ENCODE measurements around the gene TMEM175.

TMEM175 gene

GRCh38 chr4:903066-904046, 28.9 kb upstream of the TMEM175 start:
- TF ChIP-seq CTCF (conservative IDR thresholded peaks at IDR 0.05; ENCODE audit: low read length), result no peak
- TF ChIP-seq EZH2phosphoT487 (IDR thresholded peaks at IDR 0.05; ENCODE audit: borderline replicate concordance), result no peak
- Histone ChIP-seq H3K36me3 (ENCODE audit: insufficient read depth, low read length) (peaks cover 44% of the 10 kb centered on the region; the same call in 1 of the 2 replicates), H3K9ac (ENCODE audit: low read depth, low read length, poor library complexity, severe bottlenecking) (no peak overlapping the region), H3K79me2 (ENCODE audit: insufficient read depth, low read length) (peaks cover 10% of the 10 kb centered on the region; the same call in 1 of the 2 replicates), H3K9me2 (replicated peaks; ENCODE audit: low read depth, low read length) (no peaks in the 10 kb centered on the region), H2AFZ (ENCODE audit: low read length) (no peak overlapping the region), H3K4me1 (ENCODE audit: insufficient read depth, low read length, poor library complexity, severe bottlenecking) (no peaks in the 10 kb centered on the region), H3K4me3 (ENCODE audit: low read length, poor library complexity, severe bottlenecking) (no peak overlapping the region), H3F3A (ENCODE audit: low read depth) (no peaks in the 10 kb centered on the region), H4K20me1 (ENCODE audit: insufficient read depth, low read length, poor library complexity, severe bottlenecking) (peaks cover 10% of the 10 kb centered on the region), H3K4me2 (ENCODE audit: low read depth, low read length, poor library complexity, severe bottlenecking) (no peak overlapping the region), H3K9me3 (ENCODE audit: insufficient read depth, low read depth, low read length) (no peaks in the 10 kb centered on the region), H3K27me3 (ENCODE audit: insufficient read depth, low read length, poor library complexity, severe bottlenecking) (no peaks in the 10 kb centered on the region)

- no peaks in the 10 kb centered on the region for H3K27me3 ChIP-seq (ENCODE audit: insufficient read depth, low read length, poor library complexity, severe bottlenecking)
- H3K4me2 ChIP-seq (ENCODE audit: low read depth, low read length, poor library complexity, severe bottlenecking), result no peak overlapping the region
- no peak overlapping the region for H3K9ac ChIP-seq (ENCODE audit: low read depth, low read length, poor library complexity, severe bottlenecking)
- H3K79me2 ChIP-seq (ENCODE audit: insufficient read depth, low read length), result peaks cover 10% of the 10 kb centered on the region; the same call in 1 of the 2 replicates
- H3F3A ChIP-seq (ENCODE audit: low read depth), result no peaks in the 10 kb centered on the region
- H3K4me3 ChIP-seq (ENCODE audit: low read length, poor library complexity, severe bottlenecking), result no peak overlapping the region
- no peak overlapping the region for H2AFZ ChIP-seq (ENCODE audit: low read length)
- peaks cover 48% of the 10 kb centered on the region; the same call in 1 of the 2 replicates for H3K36me3 ChIP-seq (ENCODE audit: insufficient read depth, low read length)
- no peak for TF ChIP-seq CTCF (conservative IDR thresholded peaks at IDR 0.05; ENCODE audit: low read length)
- no peak for TF ChIP-seq EZH2phosphoT487 (IDR thresholded peaks at IDR 0.05; ENCODE audit: borderline replicate concordance)
- no peaks in the 10 kb centered on the region for H3K4me1 ChIP-seq (ENCODE audit: insufficient read depth, low read length, poor library complexity, severe bottlenecking)
- H4K20me1 ChIP-seq (ENCODE audit: insufficient read depth, low read length, poor library complexity, severe bottlenecking), result peaks cover 14% of the 10 kb centered on the region
- H3K9me2 ChIP-seq (replicated peaks; ENCODE audit: low read depth, low read length), result no peaks in the 10 kb centered on the region
- H3K9me3 ChIP-seq (ENCODE audit: insufficient read depth, low read depth, low read length), result no peaks in the 10 kb centered on the region
Observed at GRCh38 chr4:905485-906338, 26.5 kb upstream of the TMEM175 start.

GRCh38 chr4:906339-907102, 25.7 kb upstream of the TMEM175 start:
- Histone ChIP-seq H3K4me1 (ENCODE audit: insufficient read depth, low read length, poor library complexity, severe bottlenecking) (no peaks in the 10 kb centered on the region), H3K4me3 (ENCODE audit: low read length, poor library complexity, severe bottlenecking) (no peak overlapping the region), H3K9me3 (ENCODE audit: insufficient read depth, low read depth, low read length) (no peaks in the 10 kb centered on the region), H3F3A (ENCODE audit: low read depth) (no peaks in the 10 kb centered on the region), H3K9ac (ENCODE audit: low read depth, low read length, poor library complexity, severe bottlenecking) (no peak overlapping the region), H3K79me2 (ENCODE audit: insufficient read depth, low read length) (peaks cover 10% of the 10 kb centered on the region; the same call in 1 of the 2 replicates), H3K9me2 (replicated peaks; ENCODE audit: low read depth, low read length) (no peaks in the 10 kb centered on the region), H3K27me3 (ENCODE audit: insufficient read depth, low read length, poor library complexity, severe bottlenecking) (no peaks in the 10 kb centered on the region), H2AFZ (ENCODE audit: low read length) (no peak overlapping the region), H4K20me1 (ENCODE audit: insufficient read depth, low read length, poor library complexity, severe bottlenecking) (peaks cover 10% of the 10 kb centered on the region), H3K4me2 (ENCODE audit: low read depth, low read length, poor library complexity, severe bottlenecking) (no peak overlapping the region), H3K36me3 (ENCODE audit: insufficient read depth, low read length) (peaks cover 52% of the 10 kb centered on the region; the same call in 1 of the 2 replicates)
- TF ChIP-seq CTCF (conservative IDR thresholded peaks at IDR 0.05; ENCODE audit: low read length), result no peak
- no peak for TF ChIP-seq EZH2phosphoT487 (IDR thresholded peaks at IDR 0.05; ENCODE audit: borderline replicate concordance)

All from Loucy (cell line).